HG02588 (cell line): ENCODE measurements around the gene RRBP1.

Source experiments
- ATAC-seq: cut with Tn5 transposase; IDR thresholded peaks from one replicate; pipeline ENCODE4 v1.9.1; 2021; ENCODE audit warnings: mild to moderate bottlenecking, moderate library complexity; ENCODE audit not compliant: unreplicated experiment

Gene RRBP1

GRCh38 chr20:17650301-17651128, 31.5 kb downstream of the RRBP1 start:
- no peak for ATAC-seq

DNA sequence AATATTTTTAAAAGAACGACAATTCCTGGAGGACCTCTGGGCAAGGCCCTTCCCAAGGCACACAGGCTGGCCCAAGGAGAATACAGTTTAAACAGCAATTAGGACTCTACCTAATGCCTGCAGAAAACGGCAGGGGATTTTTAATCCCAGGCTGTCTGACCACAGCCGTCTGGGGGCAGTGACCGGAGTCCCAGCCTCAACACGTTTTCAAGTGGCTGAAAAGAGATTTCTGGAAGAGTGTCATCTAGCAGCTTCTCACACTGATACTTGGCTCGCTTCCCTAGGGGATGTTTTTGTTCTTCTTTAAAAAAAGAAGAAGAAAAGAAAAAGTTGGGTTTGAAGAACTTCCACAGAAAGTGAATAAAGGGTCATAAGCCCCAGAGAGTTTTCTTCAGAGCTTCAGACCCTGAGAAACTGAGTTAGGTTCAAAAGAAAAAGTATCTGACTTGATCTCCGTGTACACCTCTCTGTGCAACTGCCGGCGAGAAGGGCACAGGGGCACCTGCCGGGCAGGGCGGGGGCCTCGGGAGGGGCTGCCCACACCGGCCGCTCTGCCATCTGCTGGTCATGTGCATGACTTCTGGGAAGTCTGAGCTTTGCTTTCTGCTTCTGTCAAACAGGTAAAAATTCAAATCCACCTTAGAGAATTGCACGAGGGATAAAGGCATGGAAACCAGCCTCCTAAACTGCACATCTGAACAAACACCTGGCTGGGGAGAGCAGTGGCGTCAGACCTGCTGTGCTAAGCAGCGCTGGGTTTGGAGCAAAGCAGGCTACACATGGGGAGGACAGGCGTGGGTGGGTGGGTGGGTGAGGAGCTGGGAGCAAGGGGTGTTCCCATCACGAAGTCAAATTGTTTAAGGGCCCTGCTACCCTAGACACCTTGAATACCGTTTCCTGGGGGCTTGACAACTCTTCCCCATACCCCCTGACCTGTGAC, 33.0 kb downstream of the RRBP1 start:
- no peak for ATAC-seq

DNA sequence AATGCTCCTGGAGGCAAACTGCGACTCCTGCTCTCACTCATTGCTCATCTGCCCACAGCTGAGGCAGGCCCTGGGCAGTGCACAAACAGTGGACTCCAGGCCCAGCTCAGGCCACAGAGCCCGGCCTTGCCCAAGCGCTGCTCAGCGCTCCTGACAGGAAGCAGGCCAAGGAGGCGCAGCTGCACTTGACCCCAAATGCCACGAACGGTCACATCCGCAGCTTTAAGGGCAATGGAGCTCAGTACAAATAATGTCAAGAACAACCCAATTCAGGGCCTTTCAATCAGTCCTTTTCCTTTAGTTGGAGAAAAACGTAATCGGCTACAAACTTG, 33.8 kb downstream of the RRBP1 start:
- ATAC-seq, result no peak

- ATAC-seq, result no peak
These were observed 34.4 kb downstream of the RRBP1 start for GRCh38 chr20:17647391-17648314.

GRCh38 chr20:17646961-17647301, 35.1 kb downstream of the RRBP1 start:
- ATAC-seq, result no peak

- ATAC-seq, result no peak
These were observed 35.7 kb downstream of the RRBP1 start for GRCh38 chr20:17646209-17646960.

DNA sequence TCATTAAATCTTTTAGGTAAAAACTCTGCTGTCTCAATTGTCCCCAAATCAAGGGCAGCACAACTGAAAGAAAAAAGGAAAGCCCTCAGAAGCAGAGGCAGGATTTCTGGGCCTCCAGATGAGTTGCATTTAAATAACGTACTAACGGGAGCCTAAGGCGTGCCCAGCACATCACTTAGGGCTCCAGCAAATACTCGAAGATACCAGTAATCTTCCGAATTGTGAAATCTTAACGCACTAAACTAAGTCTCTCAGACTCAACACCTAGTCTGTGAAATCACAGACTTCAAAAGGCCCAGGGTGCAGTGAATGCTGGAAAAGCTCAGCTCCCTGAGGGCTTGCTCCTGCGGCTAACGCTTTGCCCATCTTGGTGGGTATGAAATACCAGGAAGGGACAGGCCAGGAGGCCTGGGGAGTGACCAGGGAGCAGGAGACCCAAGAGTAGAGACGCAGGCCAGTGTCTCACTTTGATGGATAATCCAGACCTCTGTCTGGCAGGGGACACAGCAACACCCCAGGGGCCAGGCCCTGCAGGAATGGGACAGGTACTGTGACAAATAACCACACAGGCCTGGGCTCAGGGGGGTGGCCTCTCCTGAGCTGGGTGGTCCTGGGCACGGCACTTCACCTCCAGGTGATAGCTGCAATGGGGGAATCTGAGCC, 36.4 kb downstream of the RRBP1 start:
- no peak for ATAC-seq

GRCh38 chr20:17645010-17645409, 37.0 kb downstream of the RRBP1 start:
- ATAC-seq, result no peak

DNA sequence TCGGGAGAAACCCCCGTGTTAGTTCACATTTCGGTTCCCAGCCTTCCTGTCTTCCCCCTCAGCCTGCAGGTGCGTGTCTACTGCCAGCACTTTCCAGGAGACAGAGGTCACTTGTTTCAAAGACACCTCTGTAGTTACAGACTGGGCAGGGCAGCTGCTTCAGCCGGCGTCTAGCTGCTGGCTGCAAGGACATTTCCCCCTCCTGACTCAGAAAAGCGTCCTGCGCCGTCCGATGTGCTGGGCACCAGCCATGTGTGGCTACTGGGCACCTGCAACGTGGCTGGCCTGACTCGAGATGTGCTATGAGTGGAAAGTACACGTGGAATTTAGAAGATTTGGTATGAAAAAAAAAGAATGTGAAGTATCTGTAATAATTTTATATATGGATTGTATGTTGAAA, 37.6 kb downstream of the RRBP1 start:
- ATAC-seq, result no peak

- ATAC-seq, result no peak
These were observed 38.4 kb downstream of the RRBP1 start for GRCh38 chr20:17643531-17644188.

DNA sequence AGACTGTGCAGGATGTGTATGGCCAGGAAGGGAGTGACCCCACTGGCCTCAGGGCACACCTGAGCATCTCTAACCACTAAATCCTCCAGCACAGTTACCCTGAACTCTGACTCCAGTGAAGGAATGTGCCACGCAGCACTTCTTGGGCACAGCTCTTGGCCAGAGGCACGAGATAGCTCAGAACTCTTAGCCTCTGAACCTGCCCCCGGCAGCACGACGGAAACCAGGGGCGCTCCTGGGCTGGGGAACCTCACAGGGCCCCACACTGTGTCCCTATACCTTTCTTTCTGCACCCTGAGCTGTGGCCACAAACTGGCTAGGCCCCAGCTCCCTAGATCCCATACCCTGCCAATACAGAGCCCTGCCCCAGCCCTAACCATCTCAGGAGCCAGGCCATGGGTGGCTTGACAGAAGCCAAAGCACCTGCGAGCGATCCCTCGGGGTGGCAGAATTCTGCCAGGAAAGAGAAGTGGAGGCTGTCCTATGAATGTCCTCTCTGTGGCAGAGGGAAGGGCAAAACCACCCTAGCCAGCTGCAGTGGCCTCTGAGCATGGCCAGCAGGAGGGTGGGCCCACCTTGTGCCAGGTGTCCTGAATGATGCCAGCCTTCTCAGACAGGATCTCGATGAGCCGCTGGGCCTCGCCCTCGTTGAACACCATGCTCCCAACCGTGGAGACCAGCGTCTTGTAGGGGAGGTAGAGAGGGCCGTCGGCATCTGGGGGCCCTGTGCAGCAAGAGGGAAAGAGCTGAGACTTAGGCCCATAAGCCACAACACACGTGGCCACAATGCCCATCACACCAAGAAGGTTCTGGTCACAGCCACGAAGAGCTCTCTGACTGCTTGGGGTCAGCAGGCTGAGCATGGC, 39.4 kb downstream of the RRBP1 start:
- ATAC-seq, result no peak

DNA sequence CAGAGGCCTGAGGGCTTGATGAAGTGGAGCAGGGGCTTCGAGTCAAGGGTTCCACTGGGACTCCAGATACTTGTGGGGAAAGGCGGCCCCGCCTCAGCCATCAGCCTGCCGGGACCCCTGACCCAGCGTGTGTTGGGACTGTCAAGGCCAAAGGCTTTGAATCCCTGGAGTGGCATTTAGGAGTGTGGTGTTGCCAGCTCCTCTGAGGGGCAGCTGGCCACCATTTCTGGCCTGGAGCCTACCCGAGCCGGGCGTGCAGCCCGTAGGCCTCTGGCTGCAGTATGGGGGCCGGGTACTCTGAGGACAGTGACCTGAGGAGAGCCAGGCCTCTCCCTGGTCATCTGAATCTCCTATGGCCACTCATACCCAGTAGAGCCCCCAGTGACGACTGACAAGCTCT, 40.0 kb downstream of the RRBP1 start:
- no peak for ATAC-seq

DNA sequence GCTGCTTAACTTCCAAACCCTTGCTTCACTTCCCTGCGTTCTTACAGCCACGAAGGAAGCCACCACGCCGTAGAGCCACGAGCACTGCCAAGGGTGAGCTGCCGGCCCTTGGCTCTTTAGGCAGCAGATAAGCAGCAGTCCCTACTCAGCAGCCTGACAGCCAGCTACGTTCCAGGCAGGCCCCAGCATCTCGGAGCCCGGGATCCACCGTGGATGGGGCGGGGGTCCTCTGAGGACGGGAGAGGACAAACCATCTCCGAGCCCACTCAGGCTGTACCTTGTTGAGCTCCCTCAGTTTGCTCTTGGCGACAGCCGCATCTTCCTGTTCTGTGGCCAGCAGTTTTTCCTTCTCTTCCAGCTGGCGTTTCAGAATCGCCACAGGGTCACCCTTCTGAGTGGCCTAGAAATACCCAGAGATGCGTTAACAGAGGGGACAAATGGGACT, 40.5 kb downstream of the RRBP1 start:
- no peak for ATAC-seq

DNA sequence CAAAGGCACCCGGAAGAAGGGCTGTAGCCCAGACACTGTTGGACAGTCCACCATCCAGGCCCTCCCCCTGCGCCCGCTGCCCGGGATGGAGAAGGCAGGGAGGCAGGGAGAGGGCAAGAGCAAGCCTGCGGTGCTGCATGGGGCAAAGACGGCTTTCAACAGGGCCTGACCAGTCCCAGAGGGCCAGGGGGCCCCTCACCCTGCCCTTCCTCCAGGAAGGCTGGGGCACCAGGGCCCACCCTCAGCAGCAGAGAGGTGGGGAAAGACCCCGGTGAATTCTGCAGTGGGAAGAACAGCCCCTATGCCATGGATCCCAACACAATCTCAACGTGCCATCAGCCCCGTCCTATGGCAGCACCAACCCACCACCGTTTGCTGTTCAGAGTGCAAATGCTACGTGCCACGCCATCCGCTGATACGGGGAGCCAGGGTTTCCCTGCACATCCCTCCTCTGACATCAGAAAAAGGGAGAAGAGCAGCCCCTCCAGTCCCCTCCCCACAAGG, 41.1 kb downstream of the RRBP1 start:
- ATAC-seq, result no peak

DNA sequence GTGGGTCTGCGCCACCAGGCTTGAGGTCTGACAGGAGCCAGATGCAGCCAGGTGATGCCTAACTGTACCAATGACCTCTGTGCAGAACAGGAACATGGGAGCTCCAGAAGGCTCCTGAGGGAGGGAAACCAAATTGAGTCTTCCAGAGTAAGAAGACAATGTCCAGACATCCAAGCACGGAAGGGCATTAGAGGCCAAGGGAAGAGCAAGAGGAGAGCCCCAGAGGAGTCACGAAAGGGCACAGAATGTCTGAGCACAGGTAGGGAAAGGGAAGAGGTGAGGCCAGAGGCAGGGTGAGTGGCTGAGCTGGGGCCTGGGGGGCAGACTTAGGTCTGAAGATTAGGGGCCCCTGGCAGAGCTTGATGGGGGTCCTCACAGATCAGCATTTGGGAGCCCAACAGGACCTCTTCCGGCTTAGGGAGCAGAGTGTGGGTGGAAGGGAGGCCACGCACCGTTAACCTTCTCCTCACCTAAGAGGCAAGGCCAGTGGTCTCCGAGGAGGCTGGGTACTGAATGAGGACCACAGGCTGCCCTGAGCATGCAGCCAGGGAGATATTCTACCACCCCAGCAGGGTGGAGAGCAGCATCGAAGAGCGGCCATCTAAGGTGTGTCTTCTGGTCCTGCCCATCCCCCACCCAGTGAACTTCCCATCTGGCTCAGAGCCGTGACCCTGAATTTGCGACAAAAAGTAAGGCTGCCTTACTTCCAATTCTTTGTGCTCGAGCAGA, 41.7 kb downstream of the RRBP1 start:
- ATAC-seq, result no peak

- ATAC-seq, result no peak
These were observed 43.1 kb downstream of the RRBP1 start for GRCh38 chr20:17638835-17639407.

GRCh38 chr20:17637985-17638640, 43.9 kb downstream of the RRBP1 start:
- ATAC-seq, result no peak
